ENCODE measurements around the gene MAG. TPM values are rescaled to one million over a fixed set of nuclear protein-coding genes. Genes with fewer than 3 reads are reported as not detected.

MAG gene
- total RNA-seq, 4 donors from 2014 or later, result 0.65 to 2.4 (median 1.2) TPM; not detected in 1

GRCh38 chr19:35272122-35272719, 19.7 kb upstream of the MAG start:
- no peaks in the 10 kb centered on the region for H3K9me3 ChIP-seq
- no peak overlapping the region for H3K27ac ChIP-seq (replicated peaks in 1 of 4)
- peaks cover 8 to 22% (median 16%) of the 10 kb centered on the region in 4 donors for H3K4me1 ChIP-seq
- no peak overlapping the region for H3K4me3 ChIP-seq
- H3K27me3 ChIP-seq, result no peaks in the 10 kb centered on the region
- DNase-seq (ENCODE audit: extremely low spot score), result no peak
- 75% methylated on average over 16 of the region's 16 CpGs for WGBS
- peaks cover 43 to 72% (median 70%) of the 10 kb centered on the region in 4 donors for H3K36me3 ChIP-seq
- intact Hi-C loops (cut with DNase I), result loop anchor here (5.0 kb wide), 1 partner anchor 225 kb away; no protein-coding TSS in a partner anchor
- TF ChIP-seq POLR2AphosphoS5 (IDR thresholded peaks at IDR 0.05), result no peak
- TF ChIP-seq POLR2A (IDR thresholded peaks at IDR 0.05; ENCODE audit: low read depth), result no peak

DNA sequence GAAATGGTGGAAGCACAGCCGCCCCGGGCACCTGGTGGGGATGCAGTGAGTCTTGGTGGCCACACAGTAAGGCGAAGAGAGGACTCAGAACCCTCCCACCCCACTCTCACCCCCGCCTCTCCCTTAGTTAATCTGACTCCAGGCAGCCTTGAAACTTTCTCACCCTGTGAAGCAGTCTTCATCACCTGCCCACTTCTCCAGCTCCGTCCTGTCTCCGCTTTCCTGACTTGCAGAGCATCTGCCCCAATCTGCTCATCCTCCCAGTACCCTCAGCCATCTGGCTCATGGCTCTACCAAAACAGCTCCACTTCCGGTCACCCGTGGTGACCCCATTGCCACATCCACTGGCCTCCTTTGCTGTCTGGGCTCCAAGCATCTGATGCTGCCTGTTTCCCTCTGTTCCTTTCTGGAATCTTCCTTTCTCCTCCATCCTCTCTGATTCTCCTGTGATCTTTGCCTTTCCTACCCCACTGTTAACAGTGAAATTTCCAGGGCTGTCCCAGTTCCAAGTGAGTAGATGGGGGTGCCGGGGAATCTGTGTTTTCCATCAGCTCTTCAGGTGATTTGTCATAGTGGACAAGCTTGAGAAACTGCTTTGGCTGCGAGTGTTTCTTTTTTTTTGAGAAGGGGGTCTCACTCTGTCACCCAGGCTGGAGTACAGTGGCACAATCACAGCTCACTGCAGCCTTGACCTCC, 18.9 kb upstream of the MAG start:
- Histone ChIP-seq H3K4me1 (peaks cover 8 to 20% (median 14%) of the 10 kb centered on the region in 4 donors), H3K4me3 (no peak overlapping the region), H3K9me3 (no peaks in the 10 kb centered on the region), H3K27ac (replicated peaks in 1 of 4) (no peak overlapping the region), H3K27me3 (no peaks in the 10 kb centered on the region), H3K36me3 (peaks cover 49 to 81% (median 77%) of the 10 kb centered on the region in 4 donors)
- intact Hi-C loops (cut with DNase I), result loop anchor here (5.0 kb wide), 1 partner anchor 224 kb away; no protein-coding TSS in a partner anchor
- TF ChIP-seq POLR2AphosphoS5 (IDR thresholded peaks at IDR 0.05) (no peak), CTCF (IDR thresholded peaks at IDR 0.05) (no peak), POLR2A (IDR thresholded peaks at IDR 0.05; ENCODE audit: low read depth) (no peak), EP300 (IDR thresholded peaks at IDR 0.05) (no peak)
- 83% methylated on average over 9 of the region's 10 CpGs for WGBS
- no peak for DNase-seq (ENCODE audit: extremely low spot score)

- WGBS, result 82% methylated on average over 13 of the region's 14 CpGs
- H3K4me3 ChIP-seq, result no peak overlapping the region
- TF ChIP-seq EP300 (IDR thresholded peaks at IDR 0.05) (no peak), CTCF (IDR thresholded peaks at IDR 0.05) (no peak), POLR2AphosphoS5 (IDR thresholded peaks at IDR 0.05) (no peak), POLR2A (IDR thresholded peaks at IDR 0.05; ENCODE audit: low read depth) (no peak)
- no peak for DNase-seq (ENCODE audit: extremely low spot score)
- peaks cover 8 to 20% (median 14%) of the 10 kb centered on the region in 4 donors for H3K4me1 ChIP-seq
- no peak overlapping the region for H3K27ac ChIP-seq (replicated peaks in 1 of 4)
- H3K9me3 ChIP-seq, result no peaks in the 10 kb centered on the region
- H3K27me3 ChIP-seq, result no peaks in the 10 kb centered on the region
- intact Hi-C loops (cut with DNase I), result loop anchor here (5.0 kb wide), 1 partner anchor 224 kb away; no protein-coding TSS in a partner anchor
- peaks cover 52 to 88% (median 84%) of the 10 kb centered on the region in 4 donors for H3K36me3 ChIP-seq
Measured at GRCh38 chr19:35273686-35274259, 18.2 kb upstream of the MAG start.

DNA sequence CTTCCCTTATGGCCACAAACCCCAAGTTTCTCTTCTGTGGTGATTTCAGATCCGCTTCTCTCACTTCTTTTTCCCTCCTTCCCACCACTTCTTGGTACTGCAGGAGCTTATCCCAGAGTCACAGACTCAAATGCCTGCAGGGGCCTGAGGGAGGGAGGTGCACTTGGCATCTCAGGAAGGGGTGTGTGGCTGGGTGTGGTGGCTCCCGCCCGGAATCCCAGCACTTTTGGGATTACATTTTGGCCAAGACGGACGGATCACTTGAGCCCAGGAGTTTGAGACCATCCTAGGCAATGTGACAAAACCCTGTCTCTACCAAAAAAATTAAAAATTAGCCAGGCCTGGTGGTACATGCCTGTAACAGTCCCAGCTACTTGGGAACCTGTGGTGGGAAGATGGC, 17.6 kb upstream of the MAG start:
- 74% methylated on average over 5 of the region's 5 CpGs for WGBS
- intact Hi-C loops (cut with DNase I), result loop anchor here (5.0 kb wide), 1 partner anchor 223 kb away; no protein-coding TSS in a partner anchor
- H3K4me3 ChIP-seq, result no peak overlapping the region
- DNase-seq (ENCODE audit: extremely low spot score), result no peak
- H3K27me3 ChIP-seq, result no peaks in the 10 kb centered on the region
- no peak overlapping the region for H3K27ac ChIP-seq (replicated peaks in 1 of 4)
- no peaks in the 10 kb centered on the region for H3K9me3 ChIP-seq
- peaks cover 8 to 20% (median 14%) of the 10 kb centered on the region in 4 donors for H3K4me1 ChIP-seq
- H3K36me3 ChIP-seq, result peaks cover 58 to 94% (median 90%) of the 10 kb centered on the region in 4 donors
- no peak for TF ChIP-seq POLR2A (IDR thresholded peaks at IDR 0.05; ENCODE audit: low read depth)
- no peak for TF ChIP-seq POLR2AphosphoS5 (IDR thresholded peaks at IDR 0.05)
- TF ChIP-seq EP300 (IDR thresholded peaks at IDR 0.05), result no peak
- no peak for TF ChIP-seq CTCF (IDR thresholded peaks at IDR 0.05)

Data from esophagus muscularis mucosa (tissue), 4 donors.